ENCODE measurements around the gene MARS1.
"Not testable (repeated sequence)": the region's sequence is repeated elsewhere in the genome, so short reads cannot be mapped to it uniquely, and the experiment has no call there.

Gene MARS1

DNA sequence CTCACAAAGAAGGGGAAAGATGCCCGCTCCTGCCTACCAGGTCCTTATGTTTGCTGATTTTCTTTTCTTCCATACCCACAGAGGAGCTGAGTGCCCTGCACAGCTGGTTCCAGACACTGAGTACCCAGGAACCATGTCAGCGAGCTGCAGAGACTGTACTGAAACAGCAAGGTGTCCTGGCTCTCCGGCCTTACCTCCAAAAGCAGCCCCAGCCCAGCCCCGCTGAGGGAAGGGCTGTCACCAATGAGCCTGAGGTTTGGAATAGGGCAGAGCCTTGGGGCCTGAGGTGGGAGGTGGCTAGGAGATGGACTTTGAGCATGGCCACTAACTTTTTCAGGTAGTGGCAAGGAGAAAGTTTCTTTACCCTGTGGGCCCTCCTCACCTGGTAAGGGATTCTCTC lies 2.3 kb downstream of the MARS1 start:
- Histone ChIP-seq H3K9me3 (ENCODE audit: control insufficient read depth in 1 of 2, low read length in 2 of 2) (no peaks in the 10 kb centered on the region), H3K36me3 (ENCODE audit: control insufficient read depth in 1 of 2, insufficient read depth in 2 of 2, low read length in 2 of 2) (peaks cover 19 to 35% of the 10 kb centered on the region in 2 donors), H3K9ac (ENCODE audit: low read depth in 1 of 2, low read length in 2 of 2) (no peak overlapping the region), H3K4me1 (ENCODE audit: control insufficient read depth in 1 of 2, insufficient read depth in 2 of 2, low read length in 2 of 2) (peaks cover 10 to 11% of the 10 kb centered on the region in 2 donors), H3K27ac (ENCODE audit: low read depth, low read length) (no peak overlapping the region), H3K4me3 (ENCODE audit: low read depth in 1 of 2, low read length in 2 of 2) (no peak overlapping the region), H3K27me3 (ENCODE audit: control insufficient read depth in 1 of 2, insufficient read depth in 2 of 2, low read length in 2 of 2) (no peaks in the 10 kb centered on the region)

DNA sequence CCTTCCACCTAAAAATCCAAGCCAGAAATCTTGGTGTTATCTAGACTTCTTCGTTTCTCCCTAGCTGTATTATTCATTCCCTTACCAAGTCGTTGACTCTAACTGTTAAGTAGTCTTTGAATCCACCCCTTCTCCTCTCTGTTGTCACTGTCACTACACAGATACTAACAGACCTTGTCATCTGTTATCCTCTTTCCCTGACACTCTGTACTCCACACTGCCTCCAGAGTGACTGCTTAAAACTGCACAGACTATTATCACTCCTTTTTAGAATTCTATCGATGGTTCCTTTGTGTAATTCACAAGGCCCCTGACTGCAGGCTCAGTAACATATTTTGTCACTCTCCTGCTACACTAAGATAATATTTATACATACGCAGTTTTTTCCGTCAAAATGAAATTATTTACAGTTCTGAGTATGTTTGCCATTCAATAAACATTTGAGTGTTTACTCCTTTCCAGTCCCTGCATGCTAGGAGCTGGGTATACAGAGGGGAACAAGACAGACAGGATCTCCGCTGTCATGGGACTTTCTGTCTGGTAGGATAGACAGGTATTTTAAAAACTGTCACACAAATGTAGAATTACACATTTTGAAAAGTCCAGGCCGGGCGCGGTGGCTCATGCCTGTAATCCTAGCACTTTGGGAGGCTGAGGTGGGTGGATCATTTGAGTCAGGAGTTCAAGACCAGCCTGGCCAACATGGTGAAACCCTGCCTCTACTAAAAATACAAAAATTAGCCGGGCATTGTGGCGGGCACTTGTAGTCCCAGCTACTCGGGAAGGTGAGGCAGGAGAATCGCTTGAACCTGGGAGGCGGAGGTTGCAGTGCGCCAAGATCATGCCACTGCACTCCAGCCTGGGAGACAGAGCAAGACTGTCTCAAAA lies 3.8 kb downstream of the MARS1 start:
- no peaks in the 10 kb centered on the region for H3K27me3 ChIP-seq (ENCODE audit: control insufficient read depth in 1 of 2, insufficient read depth in 2 of 2, low read length in 2 of 2)
- no peak overlapping the region for H3K9ac ChIP-seq (ENCODE audit: low read depth in 1 of 2, low read length in 2 of 2)
- H3K9me3 ChIP-seq (ENCODE audit: control insufficient read depth in 1 of 2, low read length in 2 of 2), result no peaks in the 10 kb centered on the region
- peaks cover 10 to 11% of the 10 kb centered on the region in 2 donors for H3K4me1 ChIP-seq (ENCODE audit: control insufficient read depth in 1 of 2, insufficient read depth in 2 of 2, low read length in 2 of 2)
- peaks cover 19 to 37% of the 10 kb centered on the region in 2 donors for H3K36me3 ChIP-seq (ENCODE audit: control insufficient read depth in 1 of 2, insufficient read depth in 2 of 2, low read length in 2 of 2)
- H3K27ac ChIP-seq (ENCODE audit: low read depth, low read length), result no peak overlapping the region
- H3K4me3 ChIP-seq (ENCODE audit: low read depth in 1 of 2, low read length in 2 of 2), result no peak overlapping the region

DNA sequence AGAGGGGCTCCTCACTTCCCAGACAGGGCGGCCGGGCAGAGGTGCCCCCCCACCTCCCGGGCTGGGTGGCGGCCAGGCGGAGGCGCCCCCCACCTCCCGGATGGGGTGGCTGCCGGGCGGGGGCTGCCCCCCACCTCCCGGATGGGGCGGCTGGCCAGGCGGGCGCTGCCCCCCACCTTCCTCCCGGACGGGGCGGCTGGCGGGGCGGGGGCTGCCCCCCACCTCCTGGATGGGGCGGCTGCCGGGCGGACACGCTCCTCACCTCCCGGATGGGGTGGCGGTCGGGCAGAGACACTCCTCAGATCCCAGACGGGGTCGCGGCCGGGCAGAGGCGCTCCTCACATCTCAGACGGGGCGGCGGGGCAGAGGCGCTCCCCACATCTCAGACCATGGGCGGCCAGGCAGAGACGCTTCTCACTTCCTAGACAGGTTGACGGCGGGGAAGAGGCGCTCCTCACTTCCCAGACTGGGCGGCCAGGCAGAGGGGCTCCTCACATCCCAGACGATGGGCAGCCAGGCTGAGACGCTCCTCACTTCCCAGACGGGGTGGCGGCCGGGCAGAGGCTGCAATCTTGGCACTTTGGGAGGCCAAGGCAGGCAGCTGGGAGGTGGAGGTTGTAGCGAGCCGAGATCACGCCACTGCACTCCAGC lies 7.3 kb downstream of the MARS1 start:
- H3K36me3 ChIP-seq (ENCODE audit: control insufficient read depth in 1 of 2, insufficient read depth in 2 of 2, low read length in 2 of 2), result peaks cover 25 to 53% of the 10 kb centered on the region in 2 donors
- not testable (repeated sequence) for H3K27ac ChIP-seq (ENCODE audit: low read depth, low read length); H3K4me1 ChIP-seq (ENCODE audit: control insufficient read depth in 1 of 2, insufficient read depth in 2 of 2, low read length in 2 of 2); H3K27me3 ChIP-seq (ENCODE audit: control insufficient read depth in 1 of 2, insufficient read depth in 2 of 2, low read length in 2 of 2); H3K9ac ChIP-seq (ENCODE audit: low read depth in 1 of 2, low read length in 2 of 2); H3K9me3 ChIP-seq (ENCODE audit: control insufficient read depth in 1 of 2, low read length in 2 of 2); H3K4me3 ChIP-seq (ENCODE audit: low read depth in 1 of 2, low read length in 2 of 2)

DNA sequence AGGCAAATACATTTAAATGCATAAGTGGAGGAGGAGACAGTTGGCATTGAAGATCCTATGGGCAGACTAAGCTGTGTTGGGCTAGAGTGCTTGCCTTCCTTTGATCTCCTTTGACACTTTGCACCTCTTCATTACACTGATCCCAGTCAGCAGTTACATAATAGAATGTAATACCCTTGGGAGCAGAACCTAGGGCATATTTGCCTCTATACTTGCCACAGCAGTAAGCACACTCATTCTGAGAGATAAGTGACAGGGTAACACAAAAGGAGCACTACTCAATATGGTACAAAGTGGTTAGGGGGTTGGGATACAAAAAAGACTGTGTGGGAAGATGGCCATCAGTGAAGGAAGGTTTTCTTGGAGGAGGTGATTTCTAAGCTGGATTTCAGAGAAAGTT lies 9.0 kb downstream of the MARS1 start:
- H3K36me3 ChIP-seq (ENCODE audit: control insufficient read depth in 1 of 2, insufficient read depth in 2 of 2, low read length in 2 of 2), result peaks cover 28 to 51% of the 10 kb centered on the region in 2 donors
- H3K9me3 ChIP-seq (ENCODE audit: control insufficient read depth in 1 of 2, low read length in 2 of 2), result no peaks in the 10 kb centered on the region

DNA sequence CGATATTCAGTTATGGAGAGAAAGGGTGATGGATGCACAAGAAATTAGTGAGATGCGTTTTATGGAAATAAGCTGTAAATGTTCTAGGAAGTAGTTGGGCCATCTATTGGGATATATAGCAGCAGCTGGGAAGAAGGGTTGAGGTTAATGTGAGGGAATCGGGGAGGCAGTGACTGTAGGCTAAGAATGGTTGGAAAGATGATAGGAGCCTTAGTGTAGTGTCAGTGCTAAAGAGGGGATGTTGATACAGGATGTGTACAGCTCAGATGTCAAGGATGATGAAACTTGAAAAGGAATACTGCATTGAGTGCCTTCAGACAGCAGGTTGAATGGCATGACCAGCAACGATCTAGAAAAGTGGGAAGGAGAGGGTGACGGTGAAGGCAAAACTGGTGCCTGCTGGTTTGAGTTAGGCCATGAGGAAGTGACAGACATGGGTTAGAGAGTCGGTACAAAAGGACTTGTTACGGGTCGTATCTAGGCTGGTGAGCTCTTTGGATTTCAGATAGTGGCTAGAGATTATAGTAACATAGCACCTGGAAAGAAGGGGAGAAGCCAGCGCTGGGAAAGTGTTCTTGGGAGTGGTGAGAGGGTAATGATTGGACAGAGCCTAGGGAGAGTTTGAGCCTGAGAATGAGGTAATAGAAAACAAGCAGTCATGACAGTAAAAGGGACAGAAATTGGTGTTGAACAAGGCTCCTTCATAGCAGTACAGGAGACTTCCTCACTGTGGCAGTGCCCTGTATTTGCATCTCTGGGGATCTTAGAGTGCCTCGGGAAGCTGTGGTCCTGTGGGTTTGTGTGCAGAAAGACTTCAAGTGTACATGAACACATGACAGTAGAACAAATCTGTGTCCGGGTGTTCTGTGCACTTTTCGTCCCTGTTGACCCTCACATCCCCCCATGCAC lies 9.6 kb downstream of the MARS1 start:
- no peak overlapping the region for H3K4me3 ChIP-seq (ENCODE audit: low read depth in 1 of 2, low read length in 2 of 2)
- H3K36me3 ChIP-seq (ENCODE audit: control insufficient read depth in 1 of 2, insufficient read depth in 2 of 2, low read length in 2 of 2), result peaks cover 33 to 55% of the 10 kb centered on the region in 2 donors
- H3K4me1 ChIP-seq (ENCODE audit: control insufficient read depth in 1 of 2, insufficient read depth in 2 of 2, low read length in 2 of 2), result no peaks in the 10 kb centered on the region
- no peak overlapping the region for H3K27ac ChIP-seq (ENCODE audit: low read depth, low read length)
- no peak overlapping the region for H3K9ac ChIP-seq (ENCODE audit: low read depth in 1 of 2, low read length in 2 of 2)
- no peaks in the 10 kb centered on the region for H3K27me3 ChIP-seq (ENCODE audit: control insufficient read depth in 1 of 2, insufficient read depth in 2 of 2, low read length in 2 of 2)
- no peaks in the 10 kb centered on the region for H3K9me3 ChIP-seq (ENCODE audit: control insufficient read depth in 1 of 2, low read length in 2 of 2)

More for the DNA sequence above, 9.0 kb downstream of the MARS1 start:
- H3K4me3 ChIP-seq (ENCODE audit: low read depth in 1 of 2, low read length in 2 of 2), result no peak overlapping the region
- no peaks in the 10 kb centered on the region for H3K27me3 ChIP-seq (ENCODE audit: control insufficient read depth in 1 of 2, insufficient read depth in 2 of 2, low read length in 2 of 2)
- no peaks in the 10 kb centered on the region for H3K4me1 ChIP-seq (ENCODE audit: control insufficient read depth in 1 of 2, insufficient read depth in 2 of 2, low read length in 2 of 2)
- H3K9ac ChIP-seq (ENCODE audit: low read depth in 1 of 2, low read length in 2 of 2), result no peak overlapping the region
- no peak overlapping the region for H3K27ac ChIP-seq (ENCODE audit: low read depth, low read length)

DNA sequence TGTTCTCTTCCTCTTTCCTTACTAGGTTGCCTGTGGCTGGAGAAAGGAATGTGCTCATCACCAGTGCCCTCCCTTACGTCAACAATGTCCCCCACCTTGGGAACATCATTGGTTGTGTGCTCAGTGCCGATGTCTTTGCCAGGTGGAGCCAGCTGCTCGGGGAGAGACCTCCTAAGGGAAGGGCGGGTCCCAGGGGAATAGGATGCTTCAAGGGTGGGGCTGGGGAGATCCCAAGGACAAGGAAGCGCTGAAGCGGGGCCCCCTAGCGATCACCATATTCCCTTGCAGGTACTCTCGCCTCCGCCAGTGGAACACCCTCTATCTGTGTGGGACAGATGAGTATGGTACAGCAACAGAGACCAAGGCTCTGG lies 10.2 kb downstream of the MARS1 start:
- Histone ChIP-seq H3K27ac (ENCODE audit: low read depth, low read length) (no peak overlapping the region), H3K4me3 (ENCODE audit: low read depth in 1 of 2, low read length in 2 of 2) (no peak overlapping the region), H3K4me1 (ENCODE audit: control insufficient read depth in 1 of 2, insufficient read depth in 2 of 2, low read length in 2 of 2) (no peaks in the 10 kb centered on the region), H3K9me3 (ENCODE audit: control insufficient read depth in 1 of 2, low read length in 2 of 2) (no peaks in the 10 kb centered on the region), H3K27me3 (ENCODE audit: control insufficient read depth in 1 of 2, insufficient read depth in 2 of 2, low read length in 2 of 2) (no peaks in the 10 kb centered on the region), H3K36me3 (ENCODE audit: control insufficient read depth in 1 of 2, insufficient read depth in 2 of 2, low read length in 2 of 2) (peaks cover 29 to 54% of the 10 kb centered on the region in 2 donors), H3K9ac (ENCODE audit: low read depth in 1 of 2, low read length in 2 of 2) (no peak overlapping the region)

DNA sequence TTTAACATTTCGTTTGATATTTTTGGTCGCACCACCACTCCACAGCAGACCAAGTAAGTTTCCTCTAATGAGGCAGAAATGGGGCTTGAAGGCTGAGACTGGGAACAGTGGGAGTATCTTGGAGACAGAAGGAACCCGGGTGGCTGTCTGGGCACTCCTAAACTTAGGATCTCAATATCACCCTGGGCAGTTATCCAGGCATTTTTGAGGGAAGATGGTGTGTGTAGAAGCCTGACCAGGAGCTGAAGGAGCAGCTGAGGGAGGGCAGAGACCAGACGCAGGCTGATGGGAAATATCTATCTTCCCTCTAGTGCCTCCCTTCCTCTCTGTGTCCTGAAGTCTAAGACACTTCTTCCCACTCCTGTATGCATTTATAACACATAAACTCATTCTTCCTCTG lies 10.7 kb downstream of the MARS1 start:
- H3K36me3 ChIP-seq (ENCODE audit: control insufficient read depth in 1 of 2, insufficient read depth in 2 of 2, low read length in 2 of 2), result peaks cover 29 to 57% of the 10 kb centered on the region in 2 donors
- no peak overlapping the region for H3K9ac ChIP-seq (ENCODE audit: low read depth in 1 of 2, low read length in 2 of 2)
- no peaks in the 10 kb centered on the region for H3K4me1 ChIP-seq (ENCODE audit: control insufficient read depth in 1 of 2, insufficient read depth in 2 of 2, low read length in 2 of 2)
- no peak overlapping the region for H3K4me3 ChIP-seq (ENCODE audit: low read depth in 1 of 2, low read length in 2 of 2)
- no peak overlapping the region for H3K27ac ChIP-seq (ENCODE audit: low read depth, low read length)
- H3K9me3 ChIP-seq (ENCODE audit: control insufficient read depth in 1 of 2, low read length in 2 of 2), result no peaks in the 10 kb centered on the region
- no peaks in the 10 kb centered on the region for H3K27me3 ChIP-seq (ENCODE audit: control insufficient read depth in 1 of 2, insufficient read depth in 2 of 2, low read length in 2 of 2)

DNA sequence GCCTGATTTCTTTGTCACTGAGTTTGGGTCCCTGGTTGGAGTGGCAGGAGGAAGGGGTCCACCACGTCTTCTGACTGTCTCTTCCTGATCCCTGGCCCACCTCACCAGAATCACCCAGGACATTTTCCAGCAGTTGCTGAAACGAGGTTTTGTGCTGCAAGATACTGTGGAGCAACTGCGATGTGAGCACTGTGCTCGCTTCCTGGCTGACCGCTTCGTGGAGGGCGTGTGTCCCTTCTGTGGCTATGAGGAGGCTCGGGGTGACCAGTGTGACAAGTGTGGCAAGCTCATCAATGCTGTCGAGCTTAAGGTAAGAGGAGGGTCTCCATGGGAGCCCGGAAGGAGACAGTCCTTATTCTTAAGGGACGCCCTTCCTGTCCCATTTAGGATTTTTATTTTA lies 12.3 kb downstream of the MARS1 start:
- no peaks in the 10 kb centered on the region for H3K27me3 ChIP-seq (ENCODE audit: control insufficient read depth in 1 of 2, insufficient read depth in 2 of 2, low read length in 2 of 2)

DNA sequence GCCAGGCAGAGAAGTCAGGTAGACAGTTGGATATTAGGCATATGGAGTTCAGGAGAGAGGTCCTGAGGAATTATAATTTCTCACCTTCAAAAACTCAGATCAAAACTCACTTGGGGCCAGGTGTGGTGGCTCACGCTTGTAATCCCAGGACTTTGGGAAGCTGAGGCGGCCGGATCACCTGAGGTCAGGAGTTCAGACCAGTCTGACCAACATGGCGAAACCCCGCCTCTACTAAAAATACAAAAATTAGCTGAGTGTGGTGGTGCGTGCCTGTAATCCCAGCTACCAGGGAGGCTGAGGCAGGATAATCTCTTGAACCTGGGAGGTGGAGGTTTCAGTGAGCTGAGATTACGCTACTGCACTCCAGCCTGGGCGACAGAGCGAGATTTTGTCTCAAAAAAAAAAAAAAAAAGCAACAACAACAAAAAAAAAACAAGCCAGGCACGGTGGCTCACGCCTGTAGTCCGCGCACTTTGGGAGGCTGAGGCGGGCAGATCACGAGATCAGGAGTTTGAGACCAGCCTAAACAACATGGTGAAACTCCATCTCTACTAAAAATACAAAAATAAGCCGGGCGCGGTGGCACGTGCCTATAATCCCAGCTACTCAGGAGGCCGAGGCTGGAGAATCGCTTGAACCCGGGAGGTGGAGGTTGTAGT lies 14.6 kb downstream of the MARS1 start:
- not testable (repeated sequence) for H3K9ac ChIP-seq (ENCODE audit: low read depth in 1 of 2, low read length in 2 of 2); H3K27me3 ChIP-seq (ENCODE audit: control insufficient read depth in 1 of 2, insufficient read depth in 2 of 2, low read length in 2 of 2); H3K4me3 ChIP-seq (ENCODE audit: low read depth in 1 of 2, low read length in 2 of 2); H3K27ac ChIP-seq (ENCODE audit: low read depth, low read length); H3K4me1 ChIP-seq (ENCODE audit: control insufficient read depth in 1 of 2, insufficient read depth in 2 of 2, low read length in 2 of 2); H3K9me3 ChIP-seq (ENCODE audit: control insufficient read depth in 1 of 2, low read length in 2 of 2)
- peaks cover 31 to 77% of the 10 kb centered on the region in 2 donors for H3K36me3 ChIP-seq (ENCODE audit: control insufficient read depth in 1 of 2, insufficient read depth in 2 of 2, low read length in 2 of 2)

More for the DNA sequence above, 12.3 kb downstream of the MARS1 start:
- peaks cover 29 to 73% of the 10 kb centered on the region in 2 donors for H3K36me3 ChIP-seq (ENCODE audit: control insufficient read depth in 1 of 2, insufficient read depth in 2 of 2, low read length in 2 of 2)
- no peak overlapping the region for H3K9ac ChIP-seq (ENCODE audit: low read depth in 1 of 2, low read length in 2 of 2)
- no peak overlapping the region for H3K27ac ChIP-seq (ENCODE audit: low read depth, low read length)
- H3K9me3 ChIP-seq (ENCODE audit: control insufficient read depth in 1 of 2, low read length in 2 of 2), result no peaks in the 10 kb centered on the region
- H3K4me3 ChIP-seq (ENCODE audit: low read depth in 1 of 2, low read length in 2 of 2), result no peak overlapping the region
- H3K4me1 ChIP-seq (ENCODE audit: control insufficient read depth in 1 of 2, insufficient read depth in 2 of 2, low read length in 2 of 2), result no peaks in the 10 kb centered on the region
